ENCODE results near the gene F2R.

F2R gene

DNA sequence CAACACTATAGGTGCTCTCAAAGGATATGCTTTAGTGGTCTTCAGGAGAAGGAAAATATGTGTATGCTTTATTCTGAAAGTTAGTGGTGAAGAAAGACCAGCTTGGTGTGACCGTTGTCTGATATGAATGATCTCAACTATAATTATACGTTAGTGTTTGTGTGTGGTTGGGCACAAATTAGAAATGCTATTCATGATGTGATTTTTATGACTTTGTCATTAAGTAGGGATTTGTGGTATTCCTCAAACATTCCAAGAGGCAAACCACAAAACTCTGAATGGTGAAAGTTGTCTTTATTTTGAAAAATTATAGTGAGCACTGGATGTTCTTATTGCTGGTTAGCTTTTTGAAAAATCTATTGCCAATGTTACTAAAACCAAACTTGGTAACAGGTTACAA is 6.2 kb upstream of the F2R start:
- no peak for DNase-seq (ENCODE audit: low spot score)
- no peak for TF ChIP-seq CTCF (IDR thresholded peaks at IDR 0.05; ENCODE audit: extremely low read depth, missing control alignments)

GRCh38 chr5:76710991-76711390 is 4.9 kb upstream of the F2R start:
- peak; percentile 22 for DNase-seq (ENCODE audit: low spot score)
- TF ChIP-seq CTCF (IDR thresholded peaks at IDR 0.05; ENCODE audit: extremely low read depth, missing control alignments), result no peak

GRCh38 chr5:76714751-76715485 is 1.0 kb upstream of the F2R start:
- TF ChIP-seq CTCF (IDR thresholded peaks at IDR 0.05; ENCODE audit: extremely low read depth, missing control alignments), result no peak
- no peak for DNase-seq (ENCODE audit: low spot score)

- TF ChIP-seq CTCF (IDR thresholded peaks at IDR 0.05; ENCODE audit: extremely low read depth, missing control alignments), result no peak
- no peak for DNase-seq (ENCODE audit: low spot score)
These were observed 515 bp upstream of the F2R start for GRCh38 chr5:76715486-76715735.

GRCh38 chr5:76716456-76717157 is 681 bp downstream of the F2R start:
- peak; percentile 42 for DNase-seq (ENCODE audit: low spot score)
- TF ChIP-seq CTCF (IDR thresholded peaks at IDR 0.05; ENCODE audit: extremely low read depth, missing control alignments), result no peak

GRCh38 chr5:76717222-76718083 is 1.5 kb downstream of the F2R start:
- DNase-seq (ENCODE audit: low spot score), result no peak
- no peak for TF ChIP-seq CTCF (IDR thresholded peaks at IDR 0.05; ENCODE audit: extremely low read depth, missing control alignments)

DNA sequence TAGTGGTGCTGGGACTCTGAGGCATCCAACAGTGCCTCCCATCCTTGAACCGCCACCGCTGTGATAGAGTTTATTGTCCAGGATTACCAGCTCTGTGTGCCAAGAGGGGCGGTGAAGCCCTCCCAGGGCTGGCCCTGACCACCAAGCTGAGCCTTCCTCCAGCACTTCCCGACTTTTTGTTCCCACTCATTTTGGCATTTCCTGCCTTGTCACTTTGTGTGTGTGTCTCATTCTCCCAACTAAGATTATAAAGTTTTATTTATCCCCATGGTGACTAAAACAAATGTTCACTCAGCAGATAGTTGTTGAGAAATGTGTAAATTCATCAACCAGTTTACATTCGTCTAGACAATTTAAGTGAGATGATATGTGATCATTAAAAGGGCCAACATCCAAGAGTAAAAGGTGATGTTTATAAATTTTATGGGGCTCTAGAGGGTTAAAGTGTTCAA is 2.5 kb downstream of the F2R start:
- TF ChIP-seq CTCF (IDR thresholded peaks at IDR 0.05; ENCODE audit: extremely low read depth, missing control alignments), result no peak
- no peak for DNase-seq (ENCODE audit: low spot score)
